DND-41 (cell line): ENCODE measurements around the gene GRM7.

ENCODE experiments used
- ATAC-seq: fragments of 200-7000 bp; cut with Tn5 transposase; 3 replicates; pipeline ENCODE4 v1.9.1; 2021; ENCODE audit warnings: low read depth; ENCODE audit not compliant: insufficient read depth
- DNase-seq: peaks from one replicate; pipeline ENCODE4 v3.0.0-alpha.2; 2020
- H2AFZ ChIP-seq: 2 replicates; pipeline ENCODE4 v1.6.0; 2012; ENCODE audit warnings: low read depth, low read length
- H3K27ac ChIP-seq: 2 replicates; pipeline ENCODE4 v1.5.1; 2012; ENCODE audit warnings: low read length, inconsistent platforms
- H3K27me3 ChIP-seq: fragments of 200-600 bp; sonication (generic); 2 replicates; pipeline ENCODE4 v1.6.0; 2012; ENCODE audit warnings: low read length, mild to moderate bottlenecking, inconsistent platforms; ENCODE audit not compliant: insufficient read depth, poor library complexity
- H3K36me3 ChIP-seq: 2 replicates; pipeline ENCODE4 v1.5.1; 2012; ENCODE audit warnings: low read length, inconsistent platforms; ENCODE audit not compliant: insufficient read depth
- H3K4me1 ChIP-seq: 2 replicates; pipeline ENCODE4 v1.5.1; 2012; ENCODE audit warnings: mild to moderate bottlenecking, low read length; ENCODE audit not compliant: insufficient read depth
- H3K4me2 ChIP-seq: 2 replicates; pipeline ENCODE4 v1.6.0; 2012; ENCODE audit warnings: mild to moderate bottlenecking, moderate library complexity, low read length, inconsistent platforms; ENCODE audit not compliant: insufficient read depth
- H3K4me3 ChIP-seq, 2 experiments: fragments of 200-600 bp in 1 of 2; shearing (Covaris generic) in 1 of 2; 2 replicates each; pipeline ENCODE4 v1.5.1; 2012 to 2016; ENCODE audit warnings: inconsistent platforms in 2 of 2, low read length in 2 of 2, mild to moderate bottlenecking in 2 of 2, low read depth in 1 of 2, moderate library complexity in 1 of 2
- H3K79me2 ChIP-seq: 2 replicates; pipeline ENCODE4 v1.6.0; 2012; ENCODE audit warnings: low read length, inconsistent platforms; ENCODE audit not compliant: insufficient read depth
- H3K9ac ChIP-seq: 2 replicates; pipeline ENCODE4 v1.6.0; 2012; ENCODE audit warnings: low read depth, mild to moderate bottlenecking, inconsistent platforms, low read length, moderate library complexity
- H3K9me3 ChIP-seq: 2 replicates; pipeline ENCODE4 v1.5.1; 2012; ENCODE audit warnings: low read length, moderate library complexity, mild to moderate bottlenecking, inconsistent platforms; ENCODE audit not compliant: insufficient read depth, severe bottlenecking
- H4K20me1 ChIP-seq: 2 replicates; pipeline ENCODE4 v1.6.0; 2012; ENCODE audit warnings: low read length; ENCODE audit not compliant: insufficient read depth
- CTCF ChIP-seq: IDR thresholded peaks from 2 replicates; pipeline ENCODE4 v1.5.1; 2012; ENCODE audit warnings: borderline replicate concordance, low read length, moderate library complexity, mild to moderate bottlenecking; ENCODE audit not compliant: poor library complexity, severe bottlenecking; ENCODE audit errors: extremely low read depth
- EZH2 ChIP-seq: IDR thresholded peaks from 3 replicates; pipeline ENCODE4 v1.6.1; 2012; ENCODE audit warnings: borderline replicate concordance, low read depth, mild to moderate bottlenecking, moderate library complexity, low read length, inconsistent platforms; ENCODE audit not compliant: severe bottlenecking

Gene GRM7

GRCh38 chr3:7392206-7392605 is 531.3 kb downstream of the GRM7 start:
- Histone ChIP-seq H3K27me3 (no peaks in the 10 kb centered on the region), H3K4me1 (no peaks in the 10 kb centered on the region), H3K9ac (no peak overlapping the region), H3K27ac (no peak overlapping the region), H3K36me3 (no peaks in the 10 kb centered on the region), H3K79me2 (no peaks in the 10 kb centered on the region), H3K9me3 (no peaks in the 10 kb centered on the region), H4K20me1 (no peaks in the 10 kb centered on the region), H2AFZ (no peak overlapping the region), H3K4me2 (no peak overlapping the region), H3K4me3 (no peak overlapping the region)
- ATAC-seq: no peak
- TF ChIP-seq EZH2 (no peak), CTCF (no peak)
- DNase-seq: no peak

- DNase-seq: no peak
- Histone ChIP-seq H3K27ac (no peak overlapping the region), H3K4me3 (no peak overlapping the region), H3K9ac (no peak overlapping the region), H3K27me3 (no peaks in the 10 kb centered on the region), H4K20me1 (no peaks in the 10 kb centered on the region), H3K4me2 (no peak overlapping the region), H3K4me1 (no peaks in the 10 kb centered on the region), H3K9me3 (no peaks in the 10 kb centered on the region), H3K79me2 (no peaks in the 10 kb centered on the region), H2AFZ (no peak overlapping the region), H3K36me3 (no peaks in the 10 kb centered on the region)
- TF ChIP-seq EZH2: no peak
- TF ChIP-seq CTCF: no peak
- no peak for ATAC-seq
Measured at GRCh38 chr3:7393944-7394605, 533.2 kb downstream of the GRM7 start.

GRCh38 chr3:7396534-7396933 is 535.6 kb downstream of the GRM7 start:
- H3K36me3 ChIP-seq: no peaks in the 10 kb centered on the region
- H2AFZ ChIP-seq: no peak overlapping the region
- H3K79me2 ChIP-seq: no peaks in the 10 kb centered on the region
- H3K4me1 ChIP-seq: no peaks in the 10 kb centered on the region
- no peaks in the 10 kb centered on the region for H3K27me3 ChIP-seq
- no peak overlapping the region for H3K27ac ChIP-seq
- no peak overlapping the region for H3K9ac ChIP-seq
- no peaks in the 10 kb centered on the region for H3K9me3 ChIP-seq
- ATAC-seq (no peak), DNase-seq (no peak)
- TF ChIP-seq CTCF (no peak), EZH2 (no peak)
- no peaks in the 10 kb centered on the region for H4K20me1 ChIP-seq
- H3K4me2 ChIP-seq: no peak overlapping the region
- H3K4me3 ChIP-seq: no peak overlapping the region
